GM19397 (cell line): ENCODE measurements around the gene TMEM178B.

Experiments
- ATAC-seq: cut with Tn5 transposase; IDR thresholded peaks from one replicate; pipeline ENCODE4 v1.9.1; 2021; ENCODE audit warnings: mild to moderate bottlenecking, moderate library complexity; ENCODE audit not compliant: unreplicated experiment

TMEM178B gene

GRCh38 chr7:141258559-141258958, 184.7 kb downstream of the TMEM178B start:
- no peak for ATAC-seq

DNA sequence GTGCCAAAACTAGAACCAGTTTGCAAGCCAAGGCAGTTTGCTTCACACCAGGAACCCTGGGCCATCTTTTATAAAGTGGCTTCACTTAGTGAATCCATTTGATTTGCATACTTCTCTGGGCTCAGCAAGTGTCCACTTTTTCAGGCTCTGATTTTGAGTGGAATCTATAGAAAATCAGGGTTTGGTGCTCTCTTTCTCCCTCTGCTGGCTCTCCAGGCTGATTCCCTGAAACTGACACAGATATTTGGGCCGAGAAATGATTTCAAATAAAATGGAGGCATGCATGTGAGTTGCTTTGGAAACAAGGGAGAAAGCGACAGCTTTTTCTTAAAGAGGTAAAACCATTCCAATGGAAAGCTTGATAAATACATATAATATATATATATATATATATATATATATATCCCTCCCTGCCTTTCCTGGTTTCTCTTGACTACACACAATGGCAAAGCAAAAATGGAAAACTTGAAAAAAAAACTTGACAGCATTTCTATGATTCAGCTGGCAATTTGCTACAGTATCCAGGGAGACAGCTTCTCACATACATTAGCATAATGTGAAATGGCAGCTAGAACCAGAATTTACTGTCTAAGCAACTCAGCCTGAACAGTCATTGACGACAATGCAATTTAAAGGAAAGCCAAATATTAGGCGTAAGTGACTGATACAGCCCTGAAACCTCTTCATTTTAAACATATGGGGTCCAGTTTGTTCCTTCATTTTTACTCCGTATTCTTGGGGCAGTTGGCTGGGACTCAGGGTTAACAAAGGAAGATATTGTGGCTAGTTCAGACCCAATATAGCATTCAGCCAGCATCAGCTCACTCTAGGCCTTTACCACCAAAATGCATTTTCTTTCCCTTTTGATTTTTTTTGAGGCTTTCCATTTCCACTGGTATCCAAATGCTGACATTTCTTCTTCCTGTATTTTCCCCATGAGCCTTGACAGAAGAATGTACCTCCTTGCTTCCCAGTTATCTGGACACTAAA, 188.5 kb downstream of the TMEM178B start:
- ATAC-seq, result no peak

GRCh38 chr7:141263508-141263907, 189.6 kb downstream of the TMEM178B start:
- ATAC-seq, result no peak

GRCh38 chr7:141263983-141264382, 190.1 kb downstream of the TMEM178B start:
- ATAC-seq, result no peak

- ATAC-seq, result no peak
These were observed 190.6 kb downstream of the TMEM178B start for GRCh38 chr7:141264511-141264910.

GRCh38 chr7:141265668-141266067, 191.8 kb downstream of the TMEM178B start:
- no peak for ATAC-seq

GRCh38 chr7:141268614-141269013, 194.8 kb downstream of the TMEM178B start:
- no peak for ATAC-seq

GRCh38 chr7:141271451-141271850, 197.6 kb downstream of the TMEM178B start:
- ATAC-seq, result no peak

GRCh38 chr7:141272417-141272816, 198.6 kb downstream of the TMEM178B start:
- ATAC-seq, result no peak

DNA sequence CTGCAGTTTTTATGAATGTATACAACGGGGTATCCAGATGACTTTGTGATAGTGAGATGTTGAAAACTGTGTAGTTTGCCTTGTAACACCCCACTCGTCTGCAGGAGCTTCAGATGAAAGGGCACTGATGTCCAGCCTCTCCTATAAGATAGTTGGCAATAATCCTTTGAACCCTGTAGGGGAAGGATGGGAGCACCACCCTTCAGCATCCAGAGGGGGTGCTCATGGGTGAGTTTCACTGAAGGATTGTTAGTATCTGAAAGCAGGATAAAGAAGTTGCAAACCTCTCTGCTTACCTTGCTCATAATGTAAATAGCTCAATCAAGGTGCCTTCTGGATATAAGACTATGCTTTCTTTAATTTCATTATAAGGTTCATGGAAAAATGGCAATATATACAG, 201.5 kb downstream of the TMEM178B start:
- ATAC-seq, result no peak

DNA sequence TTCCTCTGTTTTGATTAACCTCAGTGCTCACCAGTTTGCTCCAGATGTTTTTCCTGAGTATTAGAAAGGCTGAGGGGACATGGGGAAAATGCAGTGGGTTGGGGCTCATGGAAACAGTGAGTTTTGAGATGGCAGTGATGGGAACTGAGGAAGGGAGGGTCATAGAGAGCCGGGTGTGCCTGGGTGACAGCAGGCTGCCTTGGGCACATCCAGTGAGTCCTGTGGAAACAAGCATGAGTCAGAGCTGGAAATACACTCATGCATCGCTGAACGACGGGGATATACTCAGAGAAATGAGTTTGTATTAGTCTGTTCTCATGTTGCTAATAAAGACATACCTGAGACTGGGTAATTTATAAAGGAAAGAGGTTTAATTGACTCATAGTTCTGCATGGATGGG, 202.2 kb downstream of the TMEM178B start:
- ATAC-seq, result no peak

DNA sequence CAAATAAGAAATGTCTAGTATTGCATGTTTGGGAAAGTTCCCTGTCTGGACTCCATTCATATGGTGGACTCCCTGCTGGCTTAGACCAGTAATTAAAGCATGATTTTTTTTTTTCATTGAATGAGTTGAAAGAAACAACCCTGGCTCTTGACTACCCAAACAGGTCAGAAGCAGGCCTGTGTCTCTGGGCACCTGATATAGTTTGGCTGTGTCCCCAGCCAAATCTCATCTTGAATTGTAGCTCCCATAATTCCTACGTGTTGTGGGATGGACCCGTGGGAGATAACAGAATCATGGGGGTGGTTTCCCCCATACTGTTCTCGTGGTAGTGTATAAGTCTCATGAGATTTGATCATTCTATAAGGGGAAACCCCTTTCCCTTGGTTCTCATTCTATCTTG, 206.2 kb downstream of the TMEM178B start:
- no peak for ATAC-seq

- ATAC-seq, result no peak
These were observed 207.4 kb downstream of the TMEM178B start for GRCh38 chr7:141281311-141281710.

DNA sequence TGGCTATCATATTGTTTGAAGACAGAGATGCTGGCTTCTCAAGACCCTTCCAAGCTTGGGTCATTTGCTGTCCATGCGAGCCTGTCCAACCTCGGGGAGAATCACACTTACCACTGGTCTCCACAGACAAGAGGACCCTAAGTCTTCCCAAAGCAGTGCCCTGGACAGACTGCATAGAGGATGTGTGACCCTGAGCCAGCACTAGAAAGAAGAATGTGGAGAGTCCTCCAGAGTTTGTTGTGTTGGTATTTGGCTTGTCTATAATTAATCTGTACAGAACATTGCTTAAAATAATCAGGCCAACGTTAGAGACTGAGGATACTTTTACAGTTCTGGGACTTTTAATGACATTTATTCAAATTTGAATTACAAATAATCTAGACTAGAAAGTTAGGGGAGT, 212.7 kb downstream of the TMEM178B start:
- no peak for ATAC-seq

- ATAC-seq, result no peak
These were observed 214.1 kb downstream of the TMEM178B start for GRCh38 chr7:141287936-141288335.

- ATAC-seq, result no peak
These were observed 214.8 kb downstream of the TMEM178B start for GRCh38 chr7:141288626-141289025.

GRCh38 chr7:141290365-141290764, 216.5 kb downstream of the TMEM178B start:
- no peak for ATAC-seq

DNA sequence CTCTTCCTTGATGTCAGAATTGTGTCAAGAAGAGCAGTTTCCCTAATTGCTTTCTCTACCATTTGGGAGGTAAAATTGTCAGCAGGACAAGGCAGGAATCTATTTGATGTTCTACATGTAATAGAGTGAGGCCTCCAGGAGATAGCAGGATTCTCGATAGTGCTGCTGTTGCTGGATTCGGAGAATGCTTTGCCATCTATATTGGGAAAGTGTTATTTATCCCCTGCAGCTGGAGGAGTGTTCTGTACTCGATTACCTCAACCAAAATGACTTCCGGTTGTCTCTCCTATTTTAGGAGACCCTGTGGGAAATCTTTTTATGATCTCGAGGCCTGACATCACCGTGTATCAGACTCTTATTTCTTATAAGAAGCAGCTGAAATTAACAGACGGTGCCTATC, 217.1 kb downstream of the TMEM178B start:
- no peak for ATAC-seq

DNA sequence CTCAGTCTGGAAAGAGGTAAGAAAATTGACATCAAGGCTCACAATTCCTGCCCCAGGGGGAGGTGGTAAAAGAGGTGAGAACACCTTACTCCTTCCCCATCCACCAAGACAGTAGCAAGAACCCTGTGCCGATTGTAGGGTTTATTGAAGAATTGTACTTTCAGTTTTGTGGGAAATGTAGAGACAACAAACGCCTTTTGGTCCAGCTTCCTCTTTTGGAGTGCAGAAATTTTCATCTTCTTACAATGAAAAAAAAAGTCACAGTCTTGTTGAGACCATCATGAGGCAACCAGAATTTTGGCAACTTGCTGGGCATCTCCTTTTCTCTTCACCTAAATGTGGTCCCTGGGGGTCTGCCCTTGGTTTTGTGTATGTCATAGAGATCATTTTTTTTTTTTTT, 217.7 kb downstream of the TMEM178B start:
- no peak for ATAC-seq

DNA sequence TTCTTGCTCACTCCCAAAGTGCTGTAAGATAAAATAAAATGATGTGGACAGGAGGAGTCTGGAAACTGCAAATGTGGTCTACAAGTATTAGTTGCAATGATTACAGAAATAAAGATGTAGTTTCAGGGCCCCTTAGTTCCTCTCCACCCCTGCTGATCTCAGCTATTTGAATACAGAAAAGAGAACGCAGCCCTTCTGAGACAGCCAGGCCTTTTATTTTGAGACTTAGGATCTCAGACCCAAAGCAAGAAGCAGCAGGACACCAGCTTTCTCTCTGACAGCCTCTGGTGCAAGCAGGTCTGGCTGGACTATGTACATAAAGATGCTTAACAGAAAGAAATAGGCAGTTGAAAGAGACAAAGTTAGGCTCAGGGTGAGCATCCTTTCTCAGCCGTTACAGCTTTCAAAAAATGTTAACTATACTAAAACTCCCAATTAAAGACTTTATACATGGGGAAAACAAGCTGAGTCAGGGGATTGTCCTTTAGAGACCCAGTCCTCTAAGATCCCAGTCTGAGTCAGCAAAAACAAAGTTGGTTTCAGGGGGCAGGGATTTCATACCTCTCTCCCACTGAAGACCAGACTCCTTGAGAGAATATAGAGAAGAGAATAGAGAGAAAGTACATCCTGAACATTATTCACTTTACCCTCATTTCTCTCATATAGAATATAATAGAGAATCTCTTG, 220.4 kb downstream of the TMEM178B start:
- ATAC-seq, result no peak

DNA sequence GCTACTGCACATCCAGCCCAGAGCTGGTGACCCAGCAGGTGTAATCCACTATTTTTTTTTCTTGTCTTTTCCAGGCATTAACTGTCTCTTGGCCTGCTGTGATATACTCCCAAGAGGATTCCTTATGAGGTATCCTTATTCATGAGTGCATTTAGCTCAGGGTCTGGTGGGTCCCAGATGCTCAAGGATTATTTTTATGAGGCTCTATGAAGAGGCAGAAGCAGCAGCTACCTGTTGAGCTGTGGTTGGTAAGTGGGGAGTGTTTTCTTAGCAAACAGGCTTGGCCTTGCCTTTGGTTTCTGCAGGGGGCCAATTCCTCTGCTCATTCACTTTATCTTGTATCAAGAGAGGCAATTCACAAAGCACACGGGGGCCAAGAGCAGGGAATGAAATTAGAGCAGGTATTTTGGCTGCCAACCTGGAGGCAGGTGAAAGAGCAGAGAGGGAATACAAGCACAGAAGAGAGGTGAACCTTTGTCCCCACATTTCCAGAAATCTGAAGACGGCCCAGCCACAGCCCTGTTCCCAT, 221.6 kb downstream of the TMEM178B start:
- no peak for ATAC-seq

- ATAC-seq, result no peak
These were observed 227.0 kb downstream of the TMEM178B start for GRCh38 chr7:141300816-141301215.
